DMS153 treated with DMSO at 0.1 percent for 48 hours (cell line): ENCODE measurements around the gene EXOC4.

Experiments
- DNase-seq: peaks from one replicate; lab custom pipeline; 2025; ENCODE audit not compliant: unreplicated experiment; lab: John Stamatoyannopoulos, UW

The EXOC4 gene

GRCh38 chr7:133564484-133564883 is 311.6 kb downstream of the EXOC4 start:
- no peak for DNase-seq

- no peak for DNase-seq
Measured at GRCh38 chr7:133568544-133568943, 315.7 kb downstream of the EXOC4 start.

DNA sequence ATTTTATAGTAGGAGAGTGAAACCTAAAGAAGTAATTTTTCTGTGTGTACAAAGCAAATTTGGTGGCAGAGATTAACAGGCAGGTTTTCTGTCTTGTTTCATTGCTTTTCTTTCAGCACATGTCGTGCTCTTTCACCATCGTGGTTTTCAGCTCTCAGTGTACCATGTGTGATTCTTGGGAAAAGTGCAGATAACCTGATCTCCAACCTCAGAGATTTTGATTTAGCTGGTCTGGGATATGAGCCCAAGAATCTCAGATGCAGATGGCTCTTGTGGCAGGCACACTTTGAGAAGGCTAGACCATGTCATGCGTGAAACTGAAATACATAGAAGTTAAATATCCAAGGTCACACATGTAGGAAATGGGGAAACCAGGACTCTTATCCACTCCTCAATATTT is 317.4 kb downstream of the EXOC4 start:
- no peak for DNase-seq

GRCh38 chr7:133571076-133571475 is 318.2 kb downstream of the EXOC4 start:
- DNase-seq: no peak

GRCh38 chr7:133572087-133572486 is 319.2 kb downstream of the EXOC4 start:
- DNase-seq: no peak

DNA sequence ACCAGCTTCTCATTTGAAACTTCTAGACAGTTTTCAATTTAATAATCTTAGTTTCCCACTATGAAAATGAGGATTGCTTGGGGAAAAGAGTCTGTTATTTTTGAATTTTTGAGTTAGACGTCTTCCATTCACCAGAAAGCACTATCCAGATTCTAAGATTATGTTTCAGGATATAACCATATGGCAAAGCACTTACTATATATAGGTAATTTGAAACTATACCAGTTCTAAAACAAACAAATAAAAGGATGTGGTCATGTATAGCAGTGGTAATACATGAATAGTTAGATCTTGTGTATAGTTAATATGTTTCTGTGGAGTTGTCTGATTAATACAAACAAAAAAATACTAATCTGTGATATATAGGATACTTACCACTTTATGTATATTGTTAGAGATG is 320.0 kb downstream of the EXOC4 start:
- DNase-seq: no peak

GRCh38 chr7:133573554-133574265 is 320.8 kb downstream of the EXOC4 start:
- no peak for DNase-seq

DNA sequence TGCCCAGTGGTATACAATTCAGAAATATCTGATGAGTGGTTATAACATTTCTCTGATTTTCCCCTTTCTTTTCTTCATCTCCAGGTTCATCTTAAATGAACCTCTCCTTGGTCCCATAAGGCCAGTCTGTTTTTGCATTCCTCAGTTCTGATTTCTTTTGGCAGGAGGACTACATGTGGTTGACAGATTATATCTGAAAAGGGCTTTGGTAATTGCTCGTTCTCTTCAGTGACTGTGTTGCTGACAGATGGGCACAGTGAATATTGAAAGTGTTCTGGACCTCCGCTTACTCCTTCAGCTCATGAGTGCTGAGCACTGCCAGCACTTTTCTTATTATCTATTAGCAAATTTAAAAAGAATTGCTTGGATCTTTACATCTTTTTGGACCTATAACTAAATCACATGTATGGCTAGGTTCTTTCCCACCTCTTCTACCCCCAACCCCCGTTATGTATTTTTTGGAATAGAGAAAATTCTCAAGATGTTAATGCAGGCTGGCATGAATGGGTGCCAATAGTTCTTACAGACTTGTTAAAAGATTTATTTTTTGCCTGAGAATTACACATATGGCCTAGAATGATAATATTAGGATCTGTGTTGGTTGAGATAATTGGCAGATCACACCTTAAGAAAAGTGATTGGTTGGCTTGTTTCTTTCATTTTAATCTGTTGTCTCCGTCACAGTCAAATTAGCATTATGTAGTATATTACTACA is 323.0 kb downstream of the EXOC4 start:
- DNase-seq: no peak

DNA sequence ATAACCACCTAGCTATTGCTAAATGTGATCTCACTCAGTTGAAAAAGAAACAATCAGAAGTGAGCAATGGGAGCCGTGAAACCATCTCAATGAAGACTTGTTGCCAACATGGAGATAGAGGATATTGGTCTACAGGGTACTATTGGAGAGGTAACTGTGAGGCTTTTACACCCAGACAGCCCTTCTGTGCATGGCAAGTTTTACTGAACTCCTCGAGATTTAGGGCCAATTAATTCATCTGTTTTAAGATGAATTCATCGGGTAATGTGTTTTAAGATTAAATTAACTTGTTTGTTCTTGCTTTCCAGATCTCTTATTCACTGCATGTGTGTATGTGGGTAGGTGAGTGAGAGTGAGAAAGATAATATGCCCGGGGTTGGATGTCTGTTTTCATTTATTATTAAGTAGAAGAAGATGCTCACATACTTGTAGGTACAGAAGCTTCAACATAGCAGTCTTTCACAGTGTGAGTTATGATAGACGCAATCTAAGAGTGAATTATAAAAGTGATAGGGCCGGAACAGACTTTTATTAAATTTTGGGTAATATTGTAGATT is 323.8 kb downstream of the EXOC4 start:
- no peak for DNase-seq

GRCh38 chr7:133582766-133583523 is 330.1 kb downstream of the EXOC4 start:
- DNase-seq: no peak

- DNase-seq: no peak
Measured at GRCh38 chr7:133583545-133584171, 330.8 kb downstream of the EXOC4 start.

GRCh38 chr7:133584956-133585668 is 332.2 kb downstream of the EXOC4 start:
- no peak for DNase-seq

GRCh38 chr7:133586253-133586652 is 333.4 kb downstream of the EXOC4 start:
- no peak for DNase-seq

- DNase-seq: no peak
Measured at GRCh38 chr7:133587903-133588302, 335.0 kb downstream of the EXOC4 start.

- no peak for DNase-seq
Measured at GRCh38 chr7:133590795-133591194, 337.9 kb downstream of the EXOC4 start.

- no peak for DNase-seq
Measured at GRCh38 chr7:133591704-133592340, 338.9 kb downstream of the EXOC4 start.

- no peak for DNase-seq
Measured at GRCh38 chr7:133593561-133593960, 340.7 kb downstream of the EXOC4 start.

DNA sequence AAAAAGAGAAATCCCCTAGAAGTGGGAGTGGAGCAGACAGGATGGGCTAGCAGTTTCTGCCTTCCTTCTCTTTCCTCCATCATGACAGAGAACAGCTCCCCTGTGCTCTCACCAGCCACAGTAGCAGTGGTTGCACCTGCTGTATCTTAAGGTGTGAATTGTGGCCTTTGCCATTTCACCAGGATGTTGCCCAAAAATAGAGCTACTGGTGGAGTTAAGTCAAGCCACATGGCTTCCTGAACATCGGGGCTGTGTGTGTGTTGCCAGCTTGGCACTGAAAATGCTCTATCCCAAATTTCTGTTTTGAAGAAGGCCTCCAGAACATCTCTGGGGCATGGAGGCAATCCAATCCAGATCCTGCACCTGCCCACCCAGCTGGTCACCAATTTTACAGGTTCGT is 348.7 kb downstream of the EXOC4 start:
- no peak for DNase-seq

DNA sequence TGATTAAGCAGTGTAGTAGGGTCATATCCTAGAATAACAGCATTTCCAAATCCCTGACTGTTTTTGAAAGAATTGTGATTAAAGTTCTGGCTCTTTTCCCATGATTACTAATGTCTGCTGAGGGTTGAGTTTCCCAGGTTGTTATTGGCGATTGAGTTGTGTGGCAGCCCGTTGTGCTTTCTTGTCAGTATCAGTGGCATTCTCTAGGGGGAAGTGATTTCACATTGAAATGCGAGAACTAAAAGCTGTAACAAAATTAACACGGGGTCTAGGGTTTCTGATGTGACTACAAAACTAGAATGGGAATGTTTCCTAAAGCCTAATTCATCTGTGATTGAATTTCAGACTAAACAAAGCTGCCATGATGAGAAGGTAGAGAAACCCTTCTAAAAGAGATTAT is 349.4 kb downstream of the EXOC4 start:
- no peak for DNase-seq

GRCh38 chr7:133606991-133607390 is 354.1 kb downstream of the EXOC4 start:
- no peak for DNase-seq
